GM15510 (cell line): ENCODE measurements around the gene TRPV4.

Source experiments
- POLR2A ChIP-seq: IDR thresholded peaks from 3 replicates; pipeline ENCODE4 v1.6.1; 2011; ENCODE audit warnings: borderline replicate concordance; ENCODE audit not compliant: insufficient read length; ENCODE audit errors: extremely low read depth

Gene TRPV4

DNA sequence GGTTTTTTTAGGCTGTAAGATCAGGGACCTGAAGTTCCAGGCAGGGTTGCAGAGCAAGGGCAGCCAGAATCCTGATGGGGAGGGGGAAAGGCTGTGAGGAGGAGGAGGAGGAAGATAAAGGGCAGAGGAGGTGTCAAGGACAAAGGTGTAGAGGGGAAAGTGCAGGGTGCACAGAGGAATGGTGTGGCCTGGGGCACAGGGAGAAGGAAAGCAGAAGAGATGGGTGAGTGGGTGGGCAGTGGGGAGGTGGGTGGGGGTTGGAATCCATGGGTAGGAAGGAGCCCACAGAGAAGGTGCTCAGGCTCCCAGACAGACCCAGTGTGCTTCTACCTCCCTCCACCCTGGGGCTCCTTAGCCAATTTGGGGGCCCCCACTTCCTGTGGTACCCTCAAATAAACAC, 11.2 kb downstream of the TRPV4 start:
- no peak for TF ChIP-seq POLR2A

DNA sequence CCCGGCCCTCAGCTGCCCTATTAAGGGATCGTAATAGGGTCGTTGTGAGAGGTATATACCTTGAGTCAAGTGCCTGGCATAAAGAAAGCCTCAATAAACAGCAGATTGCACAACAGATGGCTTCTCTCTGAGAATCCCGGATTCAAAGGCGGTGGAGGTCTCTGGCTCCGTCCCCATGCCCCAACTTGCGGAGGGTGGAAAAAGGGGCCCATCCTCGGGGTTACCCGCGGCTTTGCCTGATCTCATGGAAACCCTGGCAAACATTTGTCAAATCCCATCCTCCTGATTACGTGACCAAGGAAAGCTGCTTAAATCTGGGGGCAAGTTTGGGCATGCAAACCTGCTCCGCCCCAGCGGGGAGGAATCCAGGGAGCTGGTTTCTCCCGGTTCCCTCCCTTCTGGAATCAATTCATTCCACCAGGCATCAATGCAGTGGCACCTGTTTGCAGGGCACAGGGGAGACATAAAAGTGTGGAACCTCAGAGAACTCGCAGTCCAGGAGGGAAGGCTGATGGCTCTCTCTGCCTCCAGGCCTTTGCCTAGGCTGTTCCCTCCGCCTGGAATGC, 12.3 kb downstream of the TRPV4 start:
- TF ChIP-seq POLR2A: no peak

DNA sequence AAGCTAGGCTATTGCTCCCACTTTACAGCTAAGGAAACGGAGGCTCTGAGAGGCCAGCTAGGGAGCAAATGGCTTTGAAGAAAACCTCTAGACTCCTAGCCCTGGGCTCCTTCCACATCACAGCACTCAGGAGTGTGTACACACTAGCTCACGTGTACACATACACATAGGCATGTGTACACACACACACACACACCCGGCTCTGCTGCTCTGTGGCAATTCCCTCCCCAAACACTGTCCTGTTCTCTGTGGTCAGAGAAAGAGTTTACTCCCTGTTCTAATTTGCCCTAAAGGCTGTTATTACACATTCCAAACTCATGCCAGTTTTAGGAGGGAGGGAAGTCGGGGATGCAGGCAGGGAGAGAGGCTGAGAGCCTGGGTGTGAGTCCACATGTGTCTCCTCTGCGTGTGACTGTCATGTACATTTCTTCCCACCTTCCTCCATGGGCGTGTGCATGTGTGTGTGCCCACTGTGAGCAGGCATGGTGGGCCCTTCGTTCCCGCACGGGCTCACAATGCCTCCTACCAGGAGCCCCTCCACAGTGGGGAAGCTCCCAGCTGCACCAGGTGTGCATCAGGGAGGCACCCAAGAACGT, 14.2 kb downstream of the TRPV4 start:
- TF ChIP-seq POLR2A: no peak

DNA sequence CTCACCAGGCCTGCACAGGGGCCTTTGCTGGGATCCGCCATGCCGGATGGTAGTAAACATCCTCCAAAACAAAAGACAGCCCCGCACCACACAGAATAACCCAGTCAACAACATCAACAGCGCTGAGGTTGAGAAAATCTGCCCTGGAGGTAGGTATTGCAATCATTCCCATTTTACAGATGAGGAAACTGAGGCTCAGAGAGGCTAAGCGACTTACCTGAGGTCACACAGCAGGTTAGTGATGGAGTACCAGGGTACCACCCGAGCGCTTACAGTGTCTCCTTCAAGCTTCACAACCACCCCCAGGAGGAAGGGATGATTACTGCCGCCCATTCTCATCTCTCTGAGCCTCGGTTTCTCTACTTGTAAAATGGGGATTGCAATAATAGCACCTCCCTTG, 14.9 kb downstream of the TRPV4 start:
- TF ChIP-seq POLR2A: no peak

DNA sequence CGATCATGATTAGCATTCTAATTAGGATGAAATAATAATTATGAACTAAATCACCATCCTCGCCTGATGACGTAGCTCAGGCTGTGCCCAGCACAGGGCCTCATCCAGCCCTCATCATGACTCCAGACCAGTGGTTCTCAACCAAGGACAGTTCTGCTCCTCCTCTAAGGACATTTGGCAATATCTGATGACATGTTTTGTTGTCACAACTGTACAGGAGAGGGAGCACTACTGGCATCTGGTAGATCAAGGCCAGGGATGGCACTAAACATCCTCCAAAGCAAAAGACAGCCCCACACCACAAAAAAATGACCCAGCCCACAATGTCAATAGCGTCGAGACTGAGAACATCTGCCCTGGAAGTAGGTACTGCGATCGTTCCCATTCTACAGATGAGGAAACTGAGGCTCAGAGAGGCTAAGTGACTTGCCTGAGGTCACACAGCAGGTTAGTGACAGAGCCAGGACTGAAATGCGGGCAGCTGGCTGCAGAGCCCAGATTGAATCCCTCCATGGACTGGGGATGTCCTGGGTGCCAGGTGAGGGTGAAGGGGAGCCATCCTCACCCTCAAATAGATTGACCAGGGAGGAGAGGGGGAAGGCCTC, 15.5 kb downstream of the TRPV4 start:
- TF ChIP-seq POLR2A: no peak

DNA sequence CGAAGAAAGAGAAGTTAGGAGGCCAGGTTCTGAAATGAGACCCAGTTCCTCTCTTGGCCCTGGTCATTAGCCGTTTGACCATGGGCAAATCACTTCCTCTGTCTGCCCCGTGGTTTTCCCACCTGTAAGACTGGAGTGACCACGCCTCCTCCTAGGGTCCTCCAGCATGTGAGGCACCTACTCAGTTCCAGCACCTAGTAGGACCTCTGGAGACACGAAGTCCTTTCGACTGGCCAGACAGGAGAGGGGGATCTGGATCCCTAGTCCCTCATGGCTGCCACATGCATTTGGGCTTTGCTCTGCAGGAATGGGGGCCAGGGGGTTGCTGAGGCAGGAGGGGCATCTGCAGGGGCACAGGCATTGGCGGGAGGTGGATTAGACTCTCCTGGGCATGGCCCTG, 16.3 kb downstream of the TRPV4 start:
- no peak for TF ChIP-seq POLR2A

DNA sequence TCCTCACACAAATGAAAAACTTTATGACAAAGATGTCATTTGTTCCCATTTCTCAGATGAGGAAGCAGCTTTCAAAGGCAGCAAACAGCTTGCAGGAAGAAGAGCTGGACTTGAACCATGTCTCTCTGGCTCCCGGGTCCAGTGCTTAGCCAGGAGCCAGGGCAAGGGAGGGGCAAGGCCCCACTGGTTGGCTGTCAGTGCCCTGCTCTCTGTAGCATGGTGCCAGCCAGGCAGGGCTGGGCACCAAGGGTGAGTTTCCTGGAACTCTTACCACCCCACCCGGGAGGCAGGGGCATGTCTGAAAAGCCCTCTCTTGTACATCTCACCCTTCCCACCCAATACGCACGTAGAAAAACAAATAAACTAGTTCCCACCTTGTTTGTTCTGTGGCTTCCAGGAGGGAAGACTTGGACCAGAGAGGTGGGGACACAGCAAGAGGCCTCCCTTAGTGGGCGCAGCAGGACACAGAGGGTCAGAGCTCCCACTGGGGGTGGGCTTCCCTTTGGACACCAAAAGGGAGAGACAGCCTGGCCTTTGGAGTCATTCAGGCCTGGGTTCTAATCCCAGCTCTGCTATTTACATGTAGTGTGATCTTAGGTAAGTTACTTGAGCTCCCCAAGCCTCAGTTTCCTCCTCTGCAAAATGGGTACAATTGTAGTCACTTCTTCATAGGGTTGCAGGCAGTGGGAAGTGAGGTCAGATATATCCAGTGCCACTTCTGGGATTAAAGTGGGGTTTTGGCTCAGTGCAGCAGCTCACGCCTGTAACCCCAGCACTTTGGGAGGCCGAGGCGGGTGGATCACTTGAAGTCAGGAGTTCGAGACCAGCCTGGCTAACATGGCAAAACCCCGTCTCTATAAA, 17.2 kb downstream of the TRPV4 start:
- TF ChIP-seq POLR2A: no peak

- no peak for TF ChIP-seq POLR2A
These were observed 18.0 kb downstream of the TRPV4 start for GRCh38 chr12:109815225-109815624.

DNA sequence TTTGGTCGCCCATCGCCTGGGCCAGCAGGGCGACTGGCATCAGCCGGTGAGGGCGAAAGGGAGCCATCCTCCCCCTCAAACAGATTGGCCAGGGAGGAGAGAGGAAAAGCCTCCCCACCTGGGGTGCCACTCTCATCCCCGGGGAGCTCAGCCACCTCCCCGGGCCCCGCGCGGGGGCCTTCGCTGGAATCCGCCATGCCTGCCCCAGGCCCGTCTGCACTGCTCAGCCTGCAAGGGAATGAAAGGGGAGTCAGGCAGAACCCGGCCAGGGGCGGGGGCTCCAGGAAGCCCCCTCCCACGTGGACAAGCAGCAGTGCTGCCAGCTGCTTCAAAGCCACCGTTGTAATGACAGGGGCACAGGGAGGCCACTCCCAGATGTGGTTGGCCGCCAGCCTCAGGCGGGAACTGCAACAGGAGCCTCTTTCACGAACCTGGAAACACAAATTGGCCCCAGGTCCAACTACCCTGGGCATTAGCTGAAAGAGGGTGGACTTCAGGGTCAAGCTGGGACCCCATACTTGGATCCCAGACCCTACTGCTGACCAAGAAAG, 18.5 kb downstream of the TRPV4 start:
- TF ChIP-seq POLR2A: no peak

GRCh38 chr12:109813810-109814416, 19.3 kb downstream of the TRPV4 start:
- no peak for TF ChIP-seq POLR2A

GRCh38 chr12:109811624-109811995, 21.6 kb downstream of the TRPV4 start:
- TF ChIP-seq POLR2A: no peak

- no peak for TF ChIP-seq POLR2A
These were observed 22.1 kb downstream of the TRPV4 start for GRCh38 chr12:109810954-109811623.

DNA sequence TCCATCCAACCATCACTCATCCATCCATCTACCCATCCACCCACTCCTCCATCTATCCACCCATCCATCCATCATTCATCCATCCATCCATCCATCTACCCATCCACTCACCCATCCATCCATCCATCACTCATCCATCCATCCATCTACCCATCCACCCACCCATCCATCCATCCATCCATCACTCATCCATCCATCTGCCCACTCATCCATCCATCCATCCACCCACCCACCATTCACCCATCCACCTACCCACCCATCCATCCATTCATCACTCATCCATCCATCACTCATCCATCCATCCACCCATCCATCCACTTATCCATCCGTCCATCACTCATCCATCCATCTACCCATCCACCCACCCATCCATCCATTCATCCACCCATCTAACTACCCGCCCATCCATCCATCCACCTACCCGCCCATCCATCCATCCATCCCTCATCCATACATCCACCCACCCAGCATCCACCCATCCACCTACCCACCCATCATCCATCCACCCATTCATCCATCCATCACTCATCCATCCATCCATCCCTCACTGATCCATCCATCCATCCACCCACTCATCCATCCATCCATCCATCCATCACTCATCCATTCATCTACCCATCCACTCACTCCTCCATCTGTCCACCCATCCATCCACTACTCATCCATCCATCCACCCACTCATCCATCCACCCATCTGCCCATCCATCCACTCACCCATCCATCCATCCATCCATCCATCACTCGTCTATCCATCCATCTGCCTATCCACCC, 24.1 kb downstream of the TRPV4 start:
- no peak for TF ChIP-seq POLR2A
